ENCODE results near the gene PANK1. TPM values are rescaled to one million over a fixed set of nuclear protein-coding genes. Genes with fewer than 3 reads are reported as not detected.

Gene PANK1
- total and polyA plus RNA-seq, 3 donors from 2014 or later: 6.3 to 15.3 (median 9.2) TPM

GRCh38 chr10:89566992-89567391 lies 78.0 kb downstream of the PANK1 start:
- no peaks in the 10 kb centered on the region for H3K27me3 ChIP-seq
- no peak overlapping the region for H3K4me3 ChIP-seq
- 52 to 72% methylated on average over 3 of the region's 3 CpGs for WGBS, 2 donors
- H3K27ac ChIP-seq: no peak overlapping the region
- DNase-seq: no peak
- intact Hi-C loops (cut with DNase I; ENCODE audit: low total_unique reads): no loop called here
- no peaks in the 10 kb centered on the region for H3K36me3 ChIP-seq (ENCODE audit: low read depth, missing control alignments)
- TF ChIP-seq POLR2A (IDR thresholded peaks at IDR 0.05): no peak
- no peak for TF ChIP-seq CTCF (IDR thresholded peaks at IDR 0.05)
- no peaks in the 10 kb centered on the region for H3K4me1 ChIP-seq
- H3K9me3 ChIP-seq: no peaks in the 10 kb centered on the region

GRCh38 chr10:89566095-89566950 lies 78.7 kb downstream of the PANK1 start:
- Histone ChIP-seq H3K27ac (no peak overlapping the region), H3K4me1 (no peaks in the 10 kb centered on the region), H3K36me3 (ENCODE audit: low read depth, missing control alignments) (no peaks in the 10 kb centered on the region), H3K9me3 (no peaks in the 10 kb centered on the region), H3K27me3 (no peaks in the 10 kb centered on the region), H3K4me3 (no peak overlapping the region)
- DNase-seq: no peak
- TF ChIP-seq POLR2A (IDR thresholded peaks at IDR 0.05): no peak
- TF ChIP-seq CTCF (IDR thresholded peaks at IDR 0.05): no peak
- 60 to 62% methylated on average over 10 of the region's 10 CpGs for WGBS, 2 donors
- intact Hi-C loops (cut with DNase I; ENCODE audit: low total_unique reads): no loop called here

GRCh38 chr10:89565180-89565579 lies 79.9 kb downstream of the PANK1 start:
- TF ChIP-seq POLR2A (IDR thresholded peaks at IDR 0.05): no peak
- no peak for TF ChIP-seq CTCF (IDR thresholded peaks at IDR 0.05)
- no peak for DNase-seq
- no peak overlapping the region for H3K27ac ChIP-seq
- no peak overlapping the region for H3K4me3 ChIP-seq
- WGBS, 2 donors: 81 to 85% methylated on average over 1 of the region's 1 CpG
- H3K27me3 ChIP-seq: no peaks in the 10 kb centered on the region
- intact Hi-C loops (cut with DNase I; ENCODE audit: low total_unique reads): no loop called here
- H3K9me3 ChIP-seq: no peaks in the 10 kb centered on the region
- H3K4me1 ChIP-seq: no peaks in the 10 kb centered on the region
- no peaks in the 10 kb centered on the region for H3K36me3 ChIP-seq (ENCODE audit: low read depth, missing control alignments)

GRCh38 chr10:89563861-89564478 lies 81.1 kb downstream of the PANK1 start:
- Histone ChIP-seq H3K27me3 (no peaks in the 10 kb centered on the region), H3K9me3 (no peaks in the 10 kb centered on the region), H3K27ac (no peak overlapping the region), H3K4me1 (no peaks in the 10 kb centered on the region), H3K4me3 (no peak overlapping the region), H3K36me3 (ENCODE audit: low read depth, missing control alignments) (no peaks in the 10 kb centered on the region)
- TF ChIP-seq POLR2A (IDR thresholded peaks at IDR 0.05) (no peak), CTCF (IDR thresholded peaks at IDR 0.05) (peak; percentile 67 to 72 (median 70))
- no peak for DNase-seq
- WGBS, 2 donors: 37 to 49% methylated on average over 2 of the region's 2 CpGs
- intact Hi-C loops (cut with DNase I; ENCODE audit: low total_unique reads): no loop called here

Data from testis (tissue), 3 donors.